Iris pigment epithelial cell (primary cell): ENCODE data around the gene PYCR2.
"Not testable (repeated sequence)": the region's sequence is repeated elsewhere in the genome, so short reads cannot be mapped to it uniquely, and the experiment has no call there.

Experiments
- DNase-seq: peaks from one replicate; pipeline ENCODE4 v3.0.0-alpha.2; 2011; ENCODE audit warnings: low read depth

The PYCR2 gene

GRCh38 chr1:225923692-225924555, at the start of gene PYCR2:
Gene PYCR2, minus strand, starts transcription at chr1:225924250. Its CDS starts 140 bp downstream, at chr1:225924110.
- DNase-seq: peak; percentile 97

- no peak for DNase-seq
Observed at GRCh38 chr1:225973158-225973557, 49.1 kb upstream of the PYCR2 start.

- no peak for DNase-seq
Observed at GRCh38 chr1:225972344-225973152, 48.5 kb upstream of the PYCR2 start.

- DNase-seq: not testable (repeated sequence)
Observed at GRCh38 chr1:225970592-225971157, 46.6 kb upstream of the PYCR2 start.

- DNase-seq: not testable (repeated sequence)
Observed at GRCh38 chr1:225969751-225970150, 45.7 kb upstream of the PYCR2 start.

GRCh38 chr1:225965231-225965630, 41.2 kb upstream of the PYCR2 start:
- DNase-seq: no peak

DNA sequence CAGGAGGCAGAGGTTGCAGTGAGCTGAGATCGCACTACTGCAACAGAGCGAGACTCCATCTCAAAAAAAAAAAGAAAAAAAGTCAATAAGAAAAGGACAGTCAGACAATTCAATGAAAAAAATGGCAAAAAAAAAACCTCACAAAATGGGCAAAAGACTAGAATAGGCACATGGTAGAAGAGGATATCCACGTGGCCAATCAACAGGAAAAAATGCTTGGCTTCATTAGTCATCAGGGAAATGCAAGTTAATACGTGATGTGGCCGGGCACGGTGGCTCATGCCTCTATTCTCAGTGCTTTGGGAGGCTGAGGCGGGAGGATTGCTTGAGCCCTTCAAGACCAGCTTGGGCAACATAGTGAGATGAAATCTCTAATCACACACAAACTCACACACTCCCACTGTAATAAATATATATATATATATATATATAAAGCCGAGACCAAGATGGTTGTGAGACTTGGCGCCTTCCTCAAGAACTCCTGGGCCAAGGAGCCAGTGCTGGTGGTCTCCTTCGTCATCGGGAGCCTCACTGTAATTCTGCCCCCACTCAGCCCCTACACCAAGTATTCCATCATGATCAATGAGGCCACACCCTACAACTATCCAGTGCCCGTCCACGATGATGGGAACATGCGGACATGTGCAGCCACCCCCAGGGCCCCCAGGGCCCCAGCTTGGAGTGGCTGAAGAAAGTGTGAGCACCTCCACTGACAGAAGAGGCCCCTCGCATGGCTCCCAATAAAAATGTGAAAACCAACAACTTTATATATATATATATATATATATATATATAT, 39.9 kb upstream of the PYCR2 start:
- DNase-seq: no peak

DNA sequence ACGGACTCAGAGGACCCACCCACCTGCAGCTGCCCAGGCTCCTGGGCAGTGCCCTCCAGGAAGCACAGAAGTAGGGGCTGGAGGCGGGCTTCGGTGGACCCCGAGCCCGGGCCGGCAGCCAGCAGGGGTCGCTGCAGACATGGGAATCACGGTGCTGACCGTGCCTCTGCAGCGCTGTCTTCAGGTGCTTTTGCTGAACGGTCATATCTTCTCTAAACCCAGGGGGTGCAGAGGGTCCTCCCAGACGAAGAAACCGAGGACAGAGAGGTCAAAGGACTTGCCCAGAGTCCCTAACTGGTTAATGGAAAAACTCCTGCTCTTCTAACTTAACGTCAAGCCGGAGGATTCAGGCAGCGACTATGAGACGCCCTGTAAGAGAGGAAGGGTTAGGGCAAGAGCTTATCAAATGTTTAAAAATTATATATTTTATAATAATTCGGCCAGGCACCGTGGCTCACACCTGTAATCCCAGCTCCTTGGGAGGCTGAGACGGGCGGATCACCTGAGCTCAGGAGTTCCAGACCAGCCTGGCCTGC, 38.5 kb upstream of the PYCR2 start:
- peak; percentile 33 for DNase-seq

DNA sequence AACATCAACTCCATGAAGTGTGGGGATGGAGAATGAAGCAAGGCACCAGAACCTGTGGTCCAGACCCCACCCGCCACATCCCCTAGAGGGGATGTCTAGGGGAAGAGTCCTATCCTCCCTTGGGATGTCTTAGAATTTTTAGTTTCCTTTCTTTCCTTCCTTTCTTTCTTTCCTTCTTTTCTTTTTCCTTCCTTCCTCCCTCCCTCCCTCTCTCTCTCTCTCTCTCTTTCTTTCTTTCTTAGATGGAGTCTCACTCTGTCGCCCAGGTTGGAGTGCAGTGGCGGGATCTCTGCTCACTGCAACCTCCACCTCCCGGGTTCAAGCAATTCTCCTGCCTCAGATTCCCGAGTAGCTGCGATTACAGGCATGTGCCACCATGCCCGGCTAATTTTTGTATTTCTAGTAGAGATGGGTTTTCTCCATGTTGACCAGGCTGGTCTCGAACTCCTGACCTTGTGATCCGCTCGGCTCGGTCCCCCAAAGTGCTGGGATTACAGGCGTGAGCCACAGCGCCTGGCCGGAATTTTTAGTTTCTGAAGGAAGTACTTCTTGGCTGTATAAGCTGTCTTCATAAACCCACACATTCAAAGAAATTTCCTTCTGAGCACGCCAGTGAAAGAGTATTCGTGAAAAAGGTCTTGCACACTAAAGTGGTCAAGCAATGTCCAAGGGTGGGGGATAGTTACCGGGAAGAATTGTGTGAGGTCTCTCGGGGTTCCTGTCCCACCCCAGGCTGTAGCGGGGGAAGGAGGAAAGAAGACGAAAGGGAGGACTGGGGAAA, 37.8 kb upstream of the PYCR2 start:
- no peak for DNase-seq

DNA sequence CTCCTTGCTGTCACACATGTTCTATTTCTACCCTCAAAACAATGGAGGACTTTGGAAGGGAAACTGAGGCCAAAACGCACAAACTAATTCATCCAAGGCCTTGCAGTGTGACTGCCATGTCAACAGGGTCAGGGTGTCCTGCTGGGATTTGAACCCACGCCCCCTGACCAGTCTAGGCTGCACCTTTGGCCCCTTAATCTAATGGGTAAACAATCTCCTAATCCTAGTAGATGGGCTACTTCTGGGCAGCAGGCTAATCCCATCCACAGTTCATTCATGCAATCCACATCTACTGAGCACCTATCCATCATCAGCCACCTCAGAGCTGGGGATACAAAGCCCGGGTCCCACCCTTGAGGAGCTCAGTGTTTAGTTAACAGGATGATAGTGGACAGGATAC, 34.0 kb upstream of the PYCR2 start:
- no peak for DNase-seq

- DNase-seq: no peak
Observed at GRCh38 chr1:225954753-225955152, 30.7 kb upstream of the PYCR2 start.

- no peak for DNase-seq
Observed at GRCh38 chr1:225953315-225953714, 29.3 kb upstream of the PYCR2 start.

GRCh38 chr1:225950905-225951497, 27.0 kb upstream of the PYCR2 start:
- no peak for DNase-seq

- DNase-seq: no peak
Observed at GRCh38 chr1:225949041-225949440, 25.0 kb upstream of the PYCR2 start.

DNA sequence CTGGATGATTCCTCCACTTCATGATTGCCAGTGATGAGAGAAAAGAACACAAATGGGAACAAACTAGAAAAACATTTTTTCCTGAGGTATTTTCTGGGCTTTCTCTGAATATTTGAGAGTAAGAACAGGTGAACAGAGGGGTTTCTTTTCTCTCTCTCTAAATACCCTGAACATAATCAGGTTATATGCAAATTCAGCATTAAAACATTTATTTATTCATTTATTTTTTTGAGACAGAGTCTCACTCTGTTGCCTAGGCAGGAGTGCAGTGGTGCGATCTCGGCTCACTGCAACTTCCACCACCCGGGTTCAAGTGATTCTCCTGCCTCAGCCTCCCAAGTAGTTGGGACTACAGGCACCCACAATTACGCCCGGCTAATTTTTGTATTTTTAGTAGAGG, 22.8 kb upstream of the PYCR2 start:
- no peak for DNase-seq

GRCh38 chr1:225946082-225946620, 22.1 kb upstream of the PYCR2 start:
- no peak for DNase-seq

GRCh38 chr1:225945564-225945963, 21.5 kb upstream of the PYCR2 start:
- no peak for DNase-seq

GRCh38 chr1:225944951-225945350, 20.9 kb upstream of the PYCR2 start:
- no peak for DNase-seq

GRCh38 chr1:225944387-225944786, 20.3 kb upstream of the PYCR2 start:
- no peak for DNase-seq

GRCh38 chr1:225943582-225943981, 19.5 kb upstream of the PYCR2 start:
- no peak for DNase-seq
